NAMALWA (cell line): Measurements from ENCODE around the gene SULT2B1.
"Not testable (repeated sequence)": the region's sequence is repeated elsewhere in the genome, so short reads cannot be mapped to it uniquely, and the experiment has no call there.

ENCODE experiments used
- DNase-seq: peaks from one replicate; pipeline ENCODE4 v3.0.0-alpha.2; 2015; ENCODE audit warnings: low spot score

Gene SULT2B1

DNA sequence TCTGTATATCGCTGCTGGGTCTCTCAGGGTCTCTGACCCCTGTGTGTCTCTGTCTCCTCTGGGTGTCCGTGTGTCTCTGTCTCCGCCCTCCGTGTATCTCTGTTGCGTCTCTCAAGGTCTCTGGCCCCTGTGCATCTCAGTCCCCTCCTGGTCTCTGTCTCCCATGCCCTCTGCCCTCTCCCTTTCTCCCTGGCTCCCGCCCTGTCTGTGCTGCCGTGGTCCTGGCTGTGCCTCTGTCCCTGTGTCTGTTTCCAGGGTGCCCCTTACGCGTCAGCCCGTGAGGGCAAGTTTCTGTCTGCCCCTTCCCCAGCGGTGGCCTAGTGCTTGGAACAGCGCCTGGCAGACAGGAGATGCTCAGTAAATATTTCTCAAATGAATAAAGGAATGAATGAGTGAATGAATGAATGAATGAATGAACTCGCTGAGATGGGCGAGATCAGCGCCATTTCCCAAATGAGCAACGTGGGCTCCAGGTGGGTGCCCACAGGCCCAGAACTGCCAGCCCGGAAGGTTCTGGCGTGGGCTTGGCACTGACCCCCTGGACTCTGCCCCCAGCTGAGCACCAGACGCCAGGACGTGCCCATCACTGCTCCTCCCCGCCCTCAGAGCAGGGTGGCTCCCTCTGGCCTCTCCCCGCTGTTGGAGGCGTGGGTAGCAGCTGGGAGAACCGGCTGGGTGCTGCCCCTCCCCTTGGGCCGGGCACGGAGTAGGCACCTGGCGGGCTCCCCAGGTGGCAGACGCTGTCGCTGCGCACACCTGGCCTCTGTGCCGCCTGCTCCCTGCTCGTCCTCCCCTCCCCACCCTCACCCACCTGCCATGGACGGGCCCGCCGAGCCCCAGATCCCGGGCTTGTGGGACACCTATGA lies at the start of gene SULT2B1:
Gene SULT2B1, plus strand, starts transcription at position 736 of the 866 bp plus-strand sequence. Its CDS starts 81 bp downstream, at position 817.
- no peak for DNase-seq

DNA sequence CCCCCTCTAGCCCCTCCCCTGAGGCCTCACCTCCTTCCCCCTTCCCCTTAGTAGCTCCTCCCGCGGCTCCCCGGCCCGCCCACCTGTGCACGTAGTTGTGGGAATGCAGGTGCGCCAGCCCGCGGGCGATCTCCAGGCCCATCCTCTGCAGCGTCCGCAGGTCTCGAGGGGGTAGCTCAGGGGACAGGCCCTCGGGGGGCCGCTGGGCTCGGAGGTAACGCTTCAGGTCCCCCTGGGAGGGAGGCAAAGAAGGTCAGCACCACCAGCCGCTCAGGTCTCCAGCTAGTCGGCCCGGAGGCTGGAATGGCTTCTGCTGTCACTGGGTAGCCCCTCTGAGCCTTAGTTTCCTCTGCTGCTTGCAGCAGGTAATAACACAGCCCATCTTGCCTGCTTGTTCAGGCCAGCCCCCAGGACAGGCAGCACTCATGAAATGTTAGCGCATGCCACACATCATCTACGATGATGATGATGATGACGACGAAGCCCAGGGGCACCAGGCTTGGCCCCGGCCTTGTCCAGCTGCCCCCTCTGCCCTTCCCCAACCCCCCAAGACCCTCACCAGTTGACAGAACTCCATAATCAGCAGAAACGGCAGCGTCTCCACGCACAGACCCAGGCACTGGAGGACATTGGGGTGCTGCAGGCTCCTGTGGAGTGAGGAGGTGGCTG lies 49.5 kb upstream of the SULT2B1 start:
- DNase-seq: no peak

DNA sequence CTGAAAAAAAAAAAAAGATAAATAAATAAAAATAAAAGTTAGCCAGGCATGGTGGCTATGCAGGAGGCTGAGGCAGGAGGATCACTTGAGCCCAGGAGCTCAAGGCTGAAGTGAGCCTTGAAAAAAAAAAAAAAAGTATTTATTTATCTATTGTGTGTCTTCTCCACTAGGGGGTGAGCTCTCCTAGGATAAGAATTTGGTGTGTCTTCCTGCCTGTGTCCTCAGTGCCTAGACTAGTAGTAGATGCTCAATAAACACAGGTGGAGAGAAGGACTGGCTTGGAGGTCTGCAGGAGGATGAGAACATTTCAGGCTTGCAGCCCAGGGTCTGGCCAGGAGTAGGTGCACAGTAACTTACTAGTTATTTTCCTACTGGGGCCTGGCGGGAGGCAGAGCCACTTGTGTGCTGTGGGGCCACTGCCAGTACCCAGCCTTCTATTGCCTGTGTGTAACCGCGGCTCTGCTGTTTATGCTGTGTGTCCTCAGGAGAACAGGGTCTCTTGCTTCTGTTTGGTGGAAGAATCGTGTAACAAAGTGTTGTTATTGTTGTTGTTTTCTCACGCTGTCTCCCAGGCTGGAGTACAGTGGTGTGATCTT lies 45.7 kb upstream of the SULT2B1 start:
- peak; percentile 82 for DNase-seq

DNA sequence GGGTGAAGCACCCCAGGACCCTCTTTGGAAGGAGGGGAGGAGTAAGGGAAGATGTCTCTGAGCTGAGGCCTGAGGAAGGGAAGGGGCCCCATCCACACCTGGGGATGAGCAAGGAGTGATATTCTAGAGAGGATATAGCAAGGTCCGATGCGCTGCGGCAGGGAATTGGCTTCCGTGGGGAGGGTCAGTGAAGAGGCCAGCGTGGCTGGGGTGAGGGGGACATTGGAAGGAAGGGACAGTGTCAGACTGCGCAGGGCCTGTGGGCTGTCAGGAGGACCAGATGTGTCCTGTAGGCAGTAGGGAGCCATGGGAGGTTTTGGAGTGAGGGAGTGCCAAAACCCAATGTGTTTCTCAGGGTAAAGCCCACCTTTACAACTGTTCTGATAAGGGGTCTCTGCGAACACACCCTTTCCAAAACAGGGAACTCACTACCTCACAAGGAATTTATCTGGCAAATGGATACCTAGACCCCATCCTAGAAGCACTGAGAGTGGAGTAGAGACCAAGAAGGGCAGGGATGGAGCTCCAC lies 44.0 kb upstream of the SULT2B1 start:
- DNase-seq: no peak

DNA sequence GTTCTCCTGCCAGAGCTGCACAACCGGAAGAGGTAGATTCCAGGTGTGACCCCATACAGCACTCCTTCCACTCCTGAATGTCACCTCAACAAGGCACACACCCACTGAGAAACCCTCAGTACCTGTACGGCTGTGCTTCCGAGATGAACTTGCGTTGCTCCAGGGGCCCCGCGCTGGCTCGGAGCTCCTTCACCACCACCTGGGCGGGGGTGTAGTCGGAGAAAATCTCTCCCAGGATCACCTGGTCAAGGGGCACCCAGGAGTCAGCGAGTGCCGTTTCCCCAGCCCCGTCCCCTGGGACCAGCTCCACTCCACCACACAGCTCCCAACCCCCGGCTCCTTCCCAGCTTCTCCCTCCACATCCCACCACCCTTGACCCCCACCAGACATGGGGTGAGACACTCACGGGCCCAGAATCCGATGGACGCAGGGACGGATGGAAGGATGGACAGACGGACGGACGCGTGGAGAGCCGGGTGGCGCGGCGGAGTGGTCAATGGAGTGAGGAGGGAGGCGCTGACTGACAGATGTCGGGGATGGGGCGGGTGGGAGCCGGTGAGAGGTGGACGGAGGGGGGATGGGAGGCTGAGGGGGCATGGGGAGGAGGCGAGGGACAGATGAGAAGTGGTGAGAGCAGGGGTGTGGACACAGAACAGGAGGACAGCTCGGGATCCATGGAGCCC lies 43.1 kb upstream of the SULT2B1 start:
- no peak for DNase-seq

DNA sequence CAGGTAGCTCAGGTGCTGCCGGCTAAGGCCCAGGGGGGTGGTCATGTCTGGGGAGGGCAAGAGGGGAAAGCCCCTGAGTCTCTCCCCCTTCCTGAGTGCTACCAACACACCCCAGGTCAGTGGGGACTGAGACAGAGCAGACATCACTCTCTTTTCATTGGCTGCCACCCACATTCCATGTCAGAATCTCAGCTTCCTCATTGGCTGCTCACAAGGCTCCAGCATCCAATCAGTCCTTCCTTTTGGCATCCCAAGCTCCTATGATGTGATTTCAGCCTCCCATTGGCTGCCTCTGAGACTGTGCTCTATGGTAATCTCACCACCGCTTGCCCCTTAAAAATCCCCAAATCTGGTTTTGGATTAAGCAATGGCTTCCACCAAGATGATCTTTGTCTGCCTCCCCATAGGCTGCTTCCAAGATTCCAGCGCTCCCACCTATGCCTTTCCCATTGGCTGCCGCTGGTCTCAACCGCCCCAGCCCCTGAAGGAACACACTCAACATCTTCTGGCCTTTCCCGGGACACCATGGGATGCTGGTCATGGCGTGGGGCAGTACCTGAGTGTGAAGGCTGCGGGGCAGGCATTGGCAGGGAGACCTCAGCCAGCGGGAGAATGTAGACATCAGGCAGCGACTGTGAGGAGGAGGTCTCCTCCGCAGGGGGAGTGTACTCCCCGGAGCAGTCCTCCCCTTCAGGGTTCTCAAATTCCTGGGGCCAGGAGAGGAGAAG lies 42.3 kb upstream of the SULT2B1 start:
- no peak for DNase-seq

DNA sequence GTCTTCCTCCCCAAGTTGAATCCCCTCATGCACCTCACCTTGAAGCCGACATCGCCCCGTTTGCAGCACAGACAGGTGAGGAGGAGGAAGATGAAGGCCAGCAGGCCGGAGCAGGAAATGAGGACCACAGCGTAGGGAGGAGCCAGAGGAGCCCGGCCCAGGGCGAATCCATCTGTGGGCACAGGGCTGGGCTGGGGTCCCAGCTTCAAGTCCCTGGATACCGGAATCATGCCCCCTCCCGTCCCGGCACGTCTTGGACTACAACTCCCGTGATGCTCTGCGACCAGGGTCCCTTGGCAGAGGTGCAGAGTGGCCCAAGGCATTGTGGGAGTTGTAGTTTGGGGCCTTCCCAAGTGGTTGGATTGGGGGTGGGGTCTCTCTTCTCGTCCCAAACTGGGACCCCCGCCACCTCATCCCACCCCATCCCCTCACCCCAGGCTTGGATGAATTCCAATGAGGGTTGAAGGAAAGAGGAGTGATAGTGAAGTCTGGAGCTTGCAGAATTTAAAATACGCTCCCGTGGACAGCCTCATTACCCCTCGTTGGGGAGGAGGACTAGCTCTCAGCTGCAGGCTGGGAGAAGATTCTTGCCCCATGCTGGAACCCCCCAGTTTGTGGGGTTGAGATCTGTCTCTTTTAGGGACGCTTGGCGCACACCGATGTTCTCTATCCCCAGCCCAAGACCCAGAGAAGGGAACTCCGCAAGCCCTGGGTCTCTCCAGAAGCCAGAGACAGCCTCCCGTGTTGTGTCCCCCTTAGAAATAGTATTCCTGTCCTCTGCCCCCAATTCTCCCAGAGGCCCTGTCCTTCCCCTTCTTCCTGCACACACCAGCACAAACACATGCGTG lies 41.3 kb upstream of the SULT2B1 start:
- DNase-seq: peak; percentile 81

DNA sequence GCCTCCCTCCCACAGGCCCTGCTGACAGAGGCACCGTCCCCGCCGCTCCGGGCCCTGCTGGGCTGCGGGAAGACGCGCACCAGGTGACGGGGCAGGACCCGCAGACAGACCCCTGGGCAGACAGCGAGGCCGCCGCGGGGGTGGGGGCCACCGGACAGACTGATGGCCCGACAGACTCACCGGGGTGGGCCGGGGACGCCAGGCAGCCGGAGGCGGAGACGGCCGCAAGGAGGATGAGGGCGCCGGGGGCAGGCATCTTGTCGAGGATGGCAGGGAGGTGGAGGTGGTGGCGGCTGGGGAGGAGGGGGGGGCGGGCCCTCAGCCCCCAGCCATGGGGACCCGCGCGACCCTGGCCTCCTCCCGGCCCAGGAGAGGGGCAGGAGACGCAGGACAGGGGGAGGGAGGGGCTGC lies 40.6 kb upstream of the SULT2B1 start:
- DNase-seq: no peak

DNA sequence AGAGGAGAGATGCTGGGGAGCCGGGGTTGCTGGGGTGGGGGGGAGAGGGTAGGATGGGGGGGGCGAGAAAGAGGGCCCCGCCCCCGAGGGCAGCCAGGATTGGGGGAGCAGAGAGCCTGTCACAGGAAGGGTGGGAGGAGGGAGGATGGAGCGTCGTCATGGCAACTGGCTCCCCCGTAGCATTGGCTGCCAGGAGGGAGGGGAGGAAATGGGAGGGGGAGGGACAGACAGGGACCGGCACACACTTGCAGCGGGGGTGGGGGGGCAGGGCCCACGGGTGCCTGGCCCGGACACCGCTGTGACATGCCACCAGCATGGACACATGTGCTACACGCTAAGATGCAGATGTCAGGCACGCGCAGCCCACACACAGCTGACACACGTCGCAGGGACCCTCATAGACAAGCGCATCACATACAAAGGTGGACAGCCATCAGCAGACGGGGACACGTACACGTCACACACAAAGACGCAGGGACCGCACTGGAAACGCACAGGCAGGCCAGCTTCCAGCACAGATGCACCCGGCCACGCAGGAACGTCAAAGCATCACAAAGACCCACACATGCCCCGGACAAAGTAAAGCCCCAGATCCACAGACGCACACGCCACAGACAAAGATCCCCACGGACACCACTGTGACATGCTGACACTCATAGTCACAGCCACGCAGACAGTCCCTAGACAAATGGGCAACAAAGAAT lies 40.0 kb upstream of the SULT2B1 start, which contains the start of gene LMTK3:
Gene LMTK3, minus strand, starts transcription at position 36 of the 704 bp plus-strand sequence. CDS start 259 bp downstream, outside the sequence.
- DNase-seq: peak; percentile 66

DNA sequence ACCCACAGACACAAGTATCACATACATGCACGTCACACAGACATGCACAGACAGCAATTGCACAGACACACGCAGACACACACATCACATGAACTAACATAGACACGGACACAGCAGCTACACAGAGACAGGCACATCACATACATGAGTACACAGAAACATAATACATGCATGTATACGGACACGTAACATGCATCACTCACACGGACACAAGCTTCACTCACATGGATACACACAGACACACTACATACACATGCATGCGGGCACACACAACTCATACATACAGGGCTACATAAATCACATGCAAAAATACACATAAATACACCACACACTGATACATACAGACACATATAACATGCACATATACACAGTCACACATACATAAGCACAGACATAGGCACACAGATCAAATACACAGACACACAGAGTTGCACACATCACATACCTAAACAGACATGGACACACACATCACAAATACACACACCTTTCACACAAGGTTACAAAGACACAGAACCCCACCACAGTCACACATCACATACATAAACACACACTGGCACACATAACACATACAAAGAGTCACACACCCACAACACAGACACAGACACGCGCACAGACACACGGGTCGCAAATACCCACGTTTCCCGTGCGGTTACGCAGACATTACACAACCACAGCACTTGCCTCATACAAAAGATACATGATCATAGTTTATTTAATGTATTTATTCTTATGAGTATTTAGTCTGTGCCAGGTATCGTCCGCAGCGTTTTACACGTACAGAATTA lies 39.3 kb upstream of the SULT2B1 start:
- DNase-seq: no peak

DNA sequence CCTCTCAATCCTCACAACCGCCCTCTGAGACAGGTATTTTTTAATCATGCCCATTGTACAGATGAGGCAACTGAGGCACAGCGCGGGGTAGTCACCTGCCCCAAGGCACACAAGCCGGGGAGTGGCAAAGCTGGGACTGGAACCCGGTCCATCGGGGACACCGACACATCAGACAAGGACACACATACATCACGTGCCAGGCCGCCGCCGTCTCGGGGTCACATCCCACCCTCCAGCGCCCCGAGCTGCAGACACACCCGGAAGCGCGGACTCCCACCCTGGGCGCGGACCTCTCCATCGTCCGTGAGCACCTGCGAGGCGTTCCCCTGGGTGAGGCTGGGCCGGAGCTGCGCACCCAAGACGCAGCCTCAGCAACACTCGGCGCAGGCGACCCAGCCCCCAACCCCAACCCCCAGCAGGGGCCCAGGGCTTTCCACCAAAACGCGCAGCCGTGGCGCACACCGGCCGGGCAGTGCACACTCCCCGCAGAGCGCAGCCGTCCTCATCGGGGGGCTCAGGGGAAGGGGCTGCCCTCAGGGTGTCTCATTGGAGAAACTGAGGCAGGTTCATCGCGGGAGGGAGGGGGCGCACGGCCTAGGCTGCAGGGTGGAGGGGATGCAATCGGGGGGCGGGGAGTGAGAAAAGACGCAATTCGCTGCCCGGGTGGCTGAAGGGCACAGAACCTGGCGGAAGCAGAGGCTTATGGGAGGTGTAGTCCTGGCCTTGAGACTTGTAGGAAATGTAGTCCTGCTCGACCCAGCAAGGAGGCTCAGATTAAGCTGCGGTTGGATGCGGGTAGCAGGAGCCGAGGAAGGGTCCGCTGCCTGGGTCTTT lies 38.5 kb upstream of the SULT2B1 start:
- DNase-seq: peak; percentile 91

DNA sequence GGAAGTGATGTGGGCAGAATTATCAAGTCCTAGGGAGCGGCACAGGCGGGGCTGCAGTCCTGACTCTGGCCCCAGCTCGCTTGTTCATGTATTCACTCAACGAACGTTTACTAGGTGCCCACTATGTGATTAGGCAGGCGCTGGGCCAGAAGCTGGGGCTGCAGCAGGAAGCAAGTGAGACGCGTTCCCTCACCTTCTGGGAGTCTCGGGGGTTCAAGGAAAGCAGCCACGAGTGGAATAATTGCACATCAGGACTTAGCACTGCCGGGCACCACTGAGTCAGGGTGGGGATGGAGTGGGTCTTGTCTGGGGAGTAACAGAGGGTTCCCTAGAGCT lies 37.9 kb upstream of the SULT2B1 start:
- DNase-seq: no peak

DNA sequence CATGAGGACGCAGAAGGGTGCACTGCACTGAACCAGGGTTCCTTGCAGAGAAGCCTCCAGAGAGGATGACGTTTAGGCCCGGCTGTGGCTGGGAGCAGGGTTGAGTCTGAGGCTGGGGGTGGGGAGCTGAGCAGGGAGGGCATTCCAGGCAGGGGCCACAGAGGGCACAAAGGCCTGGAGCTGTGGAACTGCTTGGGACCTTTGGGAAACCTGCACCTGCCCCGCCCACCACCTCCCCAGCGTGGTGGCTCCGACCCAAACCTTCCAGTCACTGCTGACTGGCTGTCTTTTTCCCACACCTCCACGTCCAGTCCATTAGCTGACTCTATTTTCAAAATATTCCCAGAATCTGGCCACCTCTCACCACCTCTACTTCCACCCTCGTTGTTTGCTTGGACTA lies 35.4 kb upstream of the SULT2B1 start:
- DNase-seq: no peak

DNA sequence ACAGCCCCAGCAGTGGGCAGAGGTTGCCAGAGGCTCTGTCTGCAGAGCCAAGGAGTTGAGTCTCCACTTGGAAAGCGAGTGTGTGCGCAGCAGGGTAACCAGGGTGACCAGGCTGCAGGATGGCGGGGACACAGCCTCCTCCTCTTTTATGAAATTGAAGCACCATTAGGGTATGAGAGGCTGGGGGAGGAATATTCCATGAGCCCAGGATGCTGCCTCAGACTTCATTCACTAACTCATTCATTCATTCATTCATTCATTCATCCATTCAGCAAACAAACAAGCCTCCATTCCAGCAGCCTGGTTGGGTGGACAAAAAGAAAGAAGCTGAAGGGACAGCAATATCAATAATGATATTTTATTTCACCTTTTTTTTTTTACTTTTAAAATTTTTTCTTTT lies 33.8 kb upstream of the SULT2B1 start:
- DNase-seq: no peak

DNA sequence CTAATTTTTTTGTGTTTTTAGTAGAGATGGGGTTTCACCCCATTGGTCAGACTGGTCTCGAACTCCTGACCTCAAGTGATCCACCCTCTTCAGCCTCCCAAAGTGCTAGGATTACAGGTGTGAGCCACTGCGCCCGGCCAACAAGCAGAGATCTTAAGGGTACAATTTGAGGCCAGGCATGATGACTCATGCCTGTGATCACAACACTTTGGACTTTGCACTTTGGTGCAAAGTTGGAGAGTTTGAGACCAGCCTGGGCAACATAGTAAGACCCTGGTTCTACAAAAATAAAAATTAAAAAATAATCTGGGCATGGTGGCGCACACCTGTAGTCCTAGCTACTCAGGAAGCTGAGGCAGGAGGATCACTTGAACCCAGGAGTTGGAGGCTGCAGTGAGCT lies 32.5 kb upstream of the SULT2B1 start:
- DNase-seq: not testable (repeated sequence)

DNA sequence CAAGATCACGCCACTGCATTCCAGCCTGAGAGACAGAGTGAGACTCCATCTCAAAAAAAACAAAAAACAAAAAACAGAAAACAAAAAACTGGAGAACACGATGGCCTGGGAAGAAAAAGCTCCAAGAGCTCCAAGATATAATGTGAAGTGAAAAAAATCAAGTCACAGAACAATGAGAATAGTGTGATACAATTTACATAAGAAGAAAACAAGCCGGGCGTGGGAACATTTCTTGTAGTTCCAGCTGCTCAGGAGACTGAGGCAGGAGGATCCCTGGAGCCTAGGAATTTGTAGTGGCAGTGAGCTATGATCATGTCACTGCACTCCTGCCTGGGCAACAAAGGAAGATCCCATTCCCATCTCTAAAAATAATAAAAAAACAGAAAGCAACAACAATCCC lies 31.8 kb upstream of the SULT2B1 start:
- DNase-seq: no peak

DNA sequence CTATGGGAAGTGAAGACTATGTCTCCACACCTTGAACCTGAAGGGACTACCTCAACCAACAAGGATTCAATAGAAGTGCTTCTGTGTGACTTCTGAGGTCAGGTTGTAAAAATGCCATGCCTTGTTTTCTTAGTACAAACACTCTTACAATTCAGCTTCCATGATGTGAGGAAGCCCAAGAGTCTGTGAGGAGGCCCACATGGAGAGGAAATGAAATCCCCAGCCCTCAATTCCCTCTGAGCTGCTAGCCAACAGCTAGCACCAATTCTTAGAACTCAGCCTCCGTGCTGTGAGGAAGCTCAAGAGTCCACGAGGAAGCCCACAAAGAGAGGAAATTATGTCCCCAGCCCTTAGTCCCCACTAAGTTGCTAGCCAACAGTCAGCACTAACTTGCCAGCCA lies 27.8 kb upstream of the SULT2B1 start:
- DNase-seq: no peak

DNA sequence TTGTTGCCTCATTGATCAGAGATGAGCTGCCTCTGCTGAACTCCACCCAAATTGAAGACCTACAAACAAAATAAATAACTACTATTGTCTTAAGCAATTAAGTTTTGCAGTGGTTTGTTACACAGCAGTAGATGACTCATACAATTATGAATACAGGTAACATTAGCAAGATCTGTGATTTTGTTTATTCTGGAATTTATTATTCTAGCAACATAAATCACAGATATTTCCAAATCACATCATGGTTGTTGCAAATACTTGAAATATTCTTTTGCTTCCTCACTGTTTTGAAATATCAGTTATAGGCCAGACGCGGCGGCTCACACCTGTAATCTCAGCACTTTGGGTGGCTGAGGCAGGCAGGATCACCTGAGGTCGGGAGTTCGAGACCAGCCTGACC lies 27.2 kb upstream of the SULT2B1 start:
- no peak for DNase-seq
